Ectodermal cell (in vitro differentiated cells): ENCODE data around the gene AFM. TPM values are rescaled to one million over a fixed set of nuclear protein-coding genes. Genes with fewer than 3 reads are reported as not detected.

ENCODE experiments used
- H3K27ac ChIP-seq: 2 replicates; pipeline ENCODE4 v1.7.0; 2013; ENCODE audit warnings: mild to moderate bottlenecking, low read depth, low read length; ENCODE audit not compliant: insufficient read depth, poor library complexity, severe bottlenecking
- H3K27me3 ChIP-seq: 2 replicates; pipeline ENCODE4 v1.7.0; 2013; ENCODE audit warnings: mild to moderate bottlenecking, low read length; ENCODE audit not compliant: insufficient read depth, control insufficient read depth, poor library complexity, severe bottlenecking
- H3K36me3 ChIP-seq: one replicate; pipeline ENCODE4 v1.7.0; 2013; ENCODE audit warnings: low read length; ENCODE audit not compliant: control insufficient read depth, insufficient read depth
- H3K4me1 ChIP-seq: one replicate; pipeline ENCODE4 v1.7.0; 2013; ENCODE audit warnings: low read length; ENCODE audit not compliant: control insufficient read depth, insufficient read depth
- H3K4me3 ChIP-seq: 2 replicates; pipeline ENCODE4 v1.7.0; 2013; ENCODE audit warnings: low read depth, low read length, control low read depth; ENCODE audit not compliant: insufficient read depth
- H3K9me3 ChIP-seq: 2 replicates; pipeline ENCODE4 v1.7.0; 2013; ENCODE audit warnings: mild to moderate bottlenecking, low read length, moderate library complexity; ENCODE audit not compliant: control insufficient read depth
- WGBS, 2 experiments: methylation state at CpG; one replicate each; pipeline ENCODE4 v1.1.7; 2013; ENCODE audit warnings: missing lambda C conversion rate in 2 of 2; 5-methylcytosine and 5-hydroxymethylcytosine counted together
- polyA plus RNA-seq, 4 experiments: library from polyadenylated mRNA; stranded (reverse); fragments of 50-300 nt; gene quantifications; one replicate each; pipeline ENCODE4 v1.2.3, GENCODE V29; 2013

AFM gene
- polyA plus RNA-seq (2013, experiment 1 of 4) = not detected
- not detected for polyA plus RNA-seq (2013, experiment 2 of 4)
- polyA plus RNA-seq (2013, experiment 3 of 4) = not detected
- not detected for polyA plus RNA-seq (2013, experiment 4 of 4)

DNA sequence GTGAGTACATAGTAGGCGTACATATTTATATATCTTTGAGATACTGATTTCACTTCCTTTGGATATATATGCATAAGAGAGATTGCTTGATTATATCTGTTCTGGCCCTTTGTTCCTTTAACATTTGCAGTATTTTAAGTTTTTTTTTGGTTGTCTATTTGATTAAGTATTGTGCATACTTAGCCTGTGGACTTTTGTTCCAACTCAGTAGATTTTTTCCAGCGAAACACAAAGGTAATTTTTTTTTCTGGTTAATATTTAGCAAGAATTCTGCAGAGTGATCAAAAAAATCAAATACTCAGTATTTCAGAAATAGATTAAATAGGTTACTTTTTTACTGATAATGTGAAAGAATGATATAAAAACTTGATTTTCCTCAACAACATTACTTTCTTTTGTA lies at the start of gene AFM:
AFM (plus strand) TSS at position 388 of the 400 bp plus-strand sequence. CDS start 31 bp downstream, outside the sequence.
- no peaks in the 10 kb centered on the region for H3K36me3 ChIP-seq
- 50% methylated on average over 2 of the region's 2 CpGs; no CpG with 5 or more reads in 1 of the 2 experiments for WGBS, 2 experiments
- H3K4me3 ChIP-seq = no peak within 1 kb of the TSS
- no peak within 1 kb of the TSS for H3K27ac ChIP-seq
- H3K27me3 ChIP-seq = no peaks in the 10 kb centered on the region
- H3K4me1 ChIP-seq = no peaks in the 10 kb centered on the region
- no peaks in the 10 kb centered on the region for H3K9me3 ChIP-seq

GRCh38 chr4:73431813-73432168 lies 49.8 kb upstream of the AFM start:
- Histone ChIP-seq H3K4me1 (no peaks in the 10 kb centered on the region), H3K9me3 (no peaks in the 10 kb centered on the region), H3K36me3 (no peaks in the 10 kb centered on the region), H3K27ac (no peak overlapping the region), H3K27me3 (no peaks in the 10 kb centered on the region), H3K4me3 (no peak overlapping the region)
- WGBS, 2 experiments = no CpG with 5 or more reads among the region's 1 CpG

DNA sequence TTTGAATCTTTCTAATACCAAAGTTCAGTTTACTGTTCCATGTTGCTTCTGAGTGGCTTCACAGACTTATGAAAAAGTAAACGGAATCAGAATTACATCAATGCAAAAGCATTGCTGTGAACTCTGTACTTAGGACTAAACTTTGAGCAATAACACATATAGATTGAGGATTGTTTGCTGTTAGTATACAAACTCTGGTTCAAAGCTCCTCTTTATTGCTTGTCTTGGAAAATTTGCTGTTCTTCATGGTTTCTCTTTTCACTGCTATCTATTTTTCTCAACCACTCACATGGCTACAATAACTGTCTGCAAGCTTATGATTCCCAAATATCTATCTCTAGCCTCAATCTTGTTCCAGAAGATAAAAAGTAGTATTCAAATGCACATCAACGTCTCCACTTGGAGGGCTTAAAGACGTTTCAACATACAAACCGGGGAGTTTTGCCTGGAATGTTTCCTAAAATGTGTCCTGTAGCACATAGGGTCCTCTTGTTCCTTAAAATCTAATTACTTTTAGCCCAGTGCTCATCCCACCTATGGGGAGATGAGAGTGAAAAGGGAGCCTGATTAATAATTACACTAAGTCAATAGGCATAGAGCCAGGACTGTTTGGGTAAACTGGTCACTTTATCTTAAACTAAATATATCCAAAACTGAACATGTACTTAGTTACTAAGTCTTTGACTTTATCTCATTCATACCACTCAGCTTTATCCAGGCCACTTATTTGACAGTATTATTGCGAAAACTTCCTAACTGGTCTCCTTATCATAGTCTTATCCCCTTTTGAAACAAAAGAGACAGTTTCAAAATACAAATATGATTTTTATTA lies 49.2 kb upstream of the AFM start:
- Histone ChIP-seq H3K36me3 (no peaks in the 10 kb centered on the region), H3K27ac (no peak overlapping the region), H3K4me1 (no peaks in the 10 kb centered on the region), H3K27me3 (no peaks in the 10 kb centered on the region), H3K4me3 (no peak overlapping the region), H3K9me3 (no peaks in the 10 kb centered on the region)
- 94% methylated on average over 4 to 5 of the region's 5 CpGs for WGBS, 2 experiments

DNA sequence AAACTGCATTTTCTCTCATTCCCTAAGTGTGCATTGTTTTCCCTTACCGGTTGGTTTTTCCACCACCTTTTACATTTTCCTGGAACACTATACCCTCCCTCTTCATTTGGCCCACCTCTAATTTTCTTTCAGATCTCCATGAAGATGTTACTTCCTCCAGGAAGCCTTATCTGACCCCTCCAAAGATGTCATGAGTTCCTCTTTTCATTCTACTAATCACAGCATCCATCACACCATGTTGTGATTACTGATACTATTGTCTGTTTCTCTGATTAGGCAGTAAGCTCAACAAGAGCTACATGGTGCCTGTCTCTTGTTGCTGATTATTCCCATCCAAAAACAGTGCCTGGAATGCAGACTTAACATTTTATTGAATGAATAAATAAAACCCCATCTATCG lies 48.4 kb upstream of the AFM start:
- 91 to 92% methylated on average over 1 of the region's 2 CpGs for WGBS, 2 experiments
- H3K4me3 ChIP-seq = no peak overlapping the region
- no peaks in the 10 kb centered on the region for H3K27me3 ChIP-seq
- no peaks in the 10 kb centered on the region for H3K4me1 ChIP-seq
- no peak overlapping the region for H3K27ac ChIP-seq
- H3K36me3 ChIP-seq = no peaks in the 10 kb centered on the region
- H3K9me3 ChIP-seq = no peaks in the 10 kb centered on the region

GRCh38 chr4:73434311-73434710 lies 47.2 kb upstream of the AFM start:
- H3K4me1 ChIP-seq = no peaks in the 10 kb centered on the region
- H3K27ac ChIP-seq = no peak overlapping the region
- 60 to 64% methylated on average over 3 of the region's 3 CpGs for WGBS, 2 experiments
- no peak overlapping the region for H3K4me3 ChIP-seq
- H3K36me3 ChIP-seq = no peaks in the 10 kb centered on the region
- no peaks in the 10 kb centered on the region for H3K27me3 ChIP-seq
- no peaks in the 10 kb centered on the region for H3K9me3 ChIP-seq

DNA sequence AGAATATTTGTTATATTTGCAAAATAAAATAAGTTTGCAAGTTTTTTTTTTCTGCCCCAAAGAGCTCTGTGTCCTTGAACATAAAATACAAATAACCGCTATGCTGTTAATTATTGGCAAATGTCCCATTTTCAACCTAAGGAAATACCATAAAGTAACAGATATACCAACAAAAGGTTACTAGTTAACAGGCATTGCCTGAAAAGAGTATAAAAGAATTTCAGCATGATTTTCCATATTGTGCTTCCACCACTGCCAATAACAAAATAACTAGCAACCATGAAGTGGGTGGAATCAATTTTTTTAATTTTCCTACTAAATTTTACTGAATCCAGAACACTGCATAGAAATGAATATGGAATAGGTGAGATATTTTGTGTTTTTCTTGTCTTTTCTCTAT lies 45.6 kb upstream of the AFM start, which contains the start of gene AFP:
AFP (plus strand) TSS at position 238 of the 400 bp plus-strand sequence; CDS start at position 280, 42 bp downstream.
- H3K4me3 ChIP-seq = no peak within 1 kb of the TSS
- H3K4me1 ChIP-seq = no peaks in the 10 kb centered on the region
- H3K36me3 ChIP-seq = no peaks in the 10 kb centered on the region
- H3K9me3 ChIP-seq = no peaks in the 10 kb centered on the region
- WGBS, 2 experiments = 100% methylated on average over 1 of the region's 1 CpG
- no peaks in the 10 kb centered on the region for H3K27me3 ChIP-seq
- H3K27ac ChIP-seq = no peak within 1 kb of the TSS

DNA sequence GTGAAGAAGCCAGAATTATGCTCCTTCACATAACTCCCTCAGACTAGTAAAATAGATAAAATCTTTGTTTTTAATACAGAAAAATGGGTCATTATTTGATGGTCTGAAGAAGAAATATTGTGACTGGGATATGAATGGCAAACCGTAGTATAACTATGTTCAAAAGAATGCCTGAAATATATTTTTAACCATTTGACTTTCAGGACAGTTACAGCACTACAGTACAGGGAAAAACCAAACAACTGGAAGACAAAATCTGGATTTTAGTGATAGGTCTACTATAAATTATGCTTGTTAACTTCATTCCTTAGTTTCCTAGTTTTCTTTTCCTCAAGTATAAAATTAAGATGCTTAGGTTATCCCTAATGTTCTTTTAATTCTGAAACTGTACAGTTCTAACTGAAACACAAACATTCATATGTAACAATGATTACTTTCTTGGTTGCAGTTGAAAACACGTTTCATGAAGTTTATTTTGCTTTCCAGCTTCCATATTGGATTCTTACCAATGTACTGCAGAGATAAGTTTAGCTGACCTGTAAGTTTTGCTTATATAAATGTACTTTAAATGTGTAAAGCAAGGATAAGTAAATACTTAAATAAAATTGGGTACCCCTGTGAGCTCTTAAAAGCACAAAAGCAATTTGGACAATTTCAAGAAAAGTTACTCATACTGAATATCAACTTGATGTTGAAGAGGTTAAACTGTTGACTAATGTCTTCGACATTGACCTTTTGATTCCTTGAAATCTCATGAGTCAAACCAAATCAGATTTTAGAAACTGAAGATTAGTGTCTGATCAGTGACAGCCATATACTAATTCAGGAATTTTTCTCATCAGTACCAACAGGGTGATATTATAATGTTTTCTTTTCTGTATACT lies 44.6 kb upstream of the AFM start:
- Histone ChIP-seq H3K36me3 (no peaks in the 10 kb centered on the region), H3K4me3 (no peak overlapping the region)
- 90 to 97% methylated on average over 3 of the region's 3 CpGs for WGBS, 2 experiments

DNA sequence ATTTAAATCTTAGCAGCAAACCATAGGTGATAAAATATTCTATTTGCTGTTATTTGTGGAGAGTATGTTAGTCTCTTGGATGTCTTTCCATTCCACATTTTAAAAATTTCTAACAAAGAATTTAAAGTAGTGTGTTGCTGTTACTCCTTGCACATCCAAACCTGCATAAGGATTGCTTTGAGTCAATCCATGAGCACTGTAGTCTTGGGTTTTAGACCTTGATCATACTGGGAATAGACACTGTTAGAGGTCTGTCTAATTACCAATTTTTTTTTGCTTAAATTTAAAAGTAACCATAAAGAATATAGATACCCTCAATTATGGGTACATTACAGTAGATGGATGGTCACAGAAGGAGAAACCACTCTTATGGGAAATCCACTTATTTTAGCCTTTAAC lies 44.0 kb upstream of the AFM start:
- H3K36me3 ChIP-seq = no peaks in the 10 kb centered on the region
- no peak overlapping the region for H3K4me3 ChIP-seq
- no peaks in the 10 kb centered on the region for H3K27me3 ChIP-seq
- no peaks in the 10 kb centered on the region for H3K4me1 ChIP-seq
- no peaks in the 10 kb centered on the region for H3K9me3 ChIP-seq
- H3K27ac ChIP-seq = no peak overlapping the region

More for the DNA sequence above, 44.6 kb upstream of the AFM start:
- Histone ChIP-seq H3K27ac (no peak overlapping the region), H3K9me3 (no peaks in the 10 kb centered on the region), H3K27me3 (no peaks in the 10 kb centered on the region), H3K4me1 (no peaks in the 10 kb centered on the region)

DNA sequence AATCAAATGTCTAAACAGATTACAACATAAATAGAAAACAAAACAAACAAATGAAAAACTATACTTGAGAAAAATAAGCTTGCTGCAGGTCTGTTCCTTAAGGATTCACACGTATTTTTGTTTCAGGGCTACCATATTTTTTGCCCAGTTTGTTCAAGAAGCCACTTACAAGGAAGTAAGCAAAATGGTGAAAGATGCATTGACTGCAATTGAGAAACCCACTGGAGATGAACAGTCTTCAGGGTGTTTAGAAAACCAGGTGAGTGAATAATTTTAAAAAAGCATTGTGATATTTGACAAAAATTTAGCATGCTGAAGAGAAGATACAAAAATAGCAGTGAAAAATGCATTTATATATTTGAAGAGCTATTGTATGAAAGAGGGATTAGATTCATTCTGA lies 43.5 kb upstream of the AFM start:
- no peak overlapping the region for H3K27ac ChIP-seq

More for the DNA sequence above, 43.5 kb upstream of the AFM start:
- 100% methylated on average over 1 of the region's 1 CpG for WGBS, 2 experiments
- Histone ChIP-seq H3K4me3 (no peak overlapping the region), H3K4me1 (no peaks in the 10 kb centered on the region), H3K27me3 (no peaks in the 10 kb centered on the region), H3K9me3 (no peaks in the 10 kb centered on the region), H3K36me3 (no peaks in the 10 kb centered on the region)
